Upper lobe of right lung (tissue), 1 donor: Measurements from ENCODE around the gene LMBRD1. TPM values are rescaled to one million over a fixed set of nuclear protein-coding genes. Genes with fewer than 3 reads are reported as not detected.
A peak's percentile ranks its signal among the peaks of the same experiment; 100 is the strongest.
"Not testable (repeated sequence)": the region's sequence is repeated elsewhere in the genome, so short reads cannot be mapped to it uniquely, and the experiment has no call there.

Experiments used
- ATAC-seq: fragments of 200-7000 bp; cut with Tn5 transposase; one replicate; pipeline ENCODE4 v1.9.1; 2020; ENCODE audit warnings: mild to moderate bottlenecking, moderate library complexity
- DNase-seq: peaks from one replicate; pipeline ENCODE4 v3.0.0-alpha.2; 2020
- H3K27ac ChIP-seq: fragments of 200-600 bp; one replicate; pipeline ENCODE4 v1.8.0; 2022
- H3K27me3 ChIP-seq: fragments of 200-600 bp; one replicate; pipeline ENCODE4 v1.8.0; 2022; ENCODE audit warnings: mild to moderate bottlenecking
- H3K36me3 ChIP-seq: fragments of 200-600 bp; one replicate; pipeline ENCODE4 v1.8.0; 2022
- H3K4me1 ChIP-seq: fragments of 200-600 bp; one replicate; pipeline ENCODE4 v1.8.0; 2022
- H3K4me3 ChIP-seq: fragments of 200-600 bp; one replicate; pipeline ENCODE4 v1.8.0; 2022; ENCODE audit warnings: mild to moderate bottlenecking
- H3K9me3 ChIP-seq: fragments of 200-600 bp; one replicate; pipeline ENCODE4 v1.8.0; 2022
- intact Hi-C: fragments of 100-400 bp; cut with DNase I; formaldehyde crosslinking; loops from one replicate; pipeline ENCODE4 v1.11.0; 2022
- total RNA-seq: library from RNA; stranded (reverse); fragmentation: NEBNext Ultra II Directional; extraction: Animal tissue kit (Norgen Biotek cat#: 25700); gene quantifications from one replicate; pipeline ENCODE4 v1.2.1, GENCODE V29; 2021
- TF ChIP-seq, protein P1 (sequence below): fragments of 200-600 bp; IDR thresholded peaks from one replicate; pipeline ENCODE4 v1.8.0; 2022; ENCODE audit warnings: antibody characterized with exemption
- donor health status: DM: no; HTN: yes; CAD: no; lungs with severe emphysema.

The LMBRD1 gene
- total RNA-seq, 1 donor from 2014 or later, result 66.7 TPM

DNA sequence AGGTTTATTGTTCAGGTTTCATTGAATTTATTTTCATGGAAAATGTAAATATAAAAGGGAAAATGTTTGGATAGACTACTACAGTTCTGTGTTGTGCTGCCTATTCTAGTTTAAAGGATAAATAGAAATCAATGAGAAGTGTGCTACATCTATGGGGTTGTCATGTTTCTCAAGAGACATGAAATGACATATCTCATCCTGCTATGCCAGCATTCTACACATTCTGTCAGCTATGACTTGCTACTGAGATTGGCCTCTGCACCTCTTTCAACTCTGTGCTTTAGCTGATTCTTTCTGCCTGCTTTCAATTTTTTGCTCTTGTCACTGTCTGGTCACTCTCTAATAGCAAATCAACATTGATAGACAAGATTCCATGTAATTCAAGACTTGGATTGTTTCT lies 35.7 kb upstream of the LMBRD1 start:
- no peaks in the 10 kb centered on the region for H3K36me3 ChIP-seq
- intact Hi-C loops, result no loop called here
- no peak for ATAC-seq

DNA sequence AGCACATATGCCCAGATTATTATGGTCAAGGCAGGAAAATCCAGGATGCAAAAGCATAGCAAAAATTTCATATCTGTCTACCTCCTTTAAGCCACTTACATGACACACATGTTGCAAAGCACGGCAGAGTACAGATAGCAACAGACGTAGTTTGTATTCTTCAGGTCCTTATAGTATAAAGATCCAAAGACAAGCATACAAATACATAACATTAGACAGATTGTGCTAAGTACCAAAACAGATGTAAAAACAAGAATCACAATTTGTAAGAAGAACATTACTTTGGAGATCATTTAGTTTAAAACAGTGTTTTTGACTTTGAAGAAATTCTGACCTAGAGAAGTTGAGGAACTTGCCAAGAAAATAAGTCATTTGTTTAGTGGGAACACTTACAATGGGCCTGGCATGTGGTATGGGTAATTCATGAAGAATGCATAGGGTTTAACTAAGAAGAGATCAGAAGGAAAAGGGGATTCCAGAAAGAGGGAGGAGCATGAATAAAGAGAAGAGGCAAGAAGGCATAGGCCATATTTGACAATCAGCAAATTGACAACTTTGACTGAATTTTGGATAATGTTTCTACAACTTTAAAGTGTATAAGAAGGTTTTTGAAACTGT lies 30.6 kb upstream of the LMBRD1 start:
- TF ChIP-seq, protein P1, sequence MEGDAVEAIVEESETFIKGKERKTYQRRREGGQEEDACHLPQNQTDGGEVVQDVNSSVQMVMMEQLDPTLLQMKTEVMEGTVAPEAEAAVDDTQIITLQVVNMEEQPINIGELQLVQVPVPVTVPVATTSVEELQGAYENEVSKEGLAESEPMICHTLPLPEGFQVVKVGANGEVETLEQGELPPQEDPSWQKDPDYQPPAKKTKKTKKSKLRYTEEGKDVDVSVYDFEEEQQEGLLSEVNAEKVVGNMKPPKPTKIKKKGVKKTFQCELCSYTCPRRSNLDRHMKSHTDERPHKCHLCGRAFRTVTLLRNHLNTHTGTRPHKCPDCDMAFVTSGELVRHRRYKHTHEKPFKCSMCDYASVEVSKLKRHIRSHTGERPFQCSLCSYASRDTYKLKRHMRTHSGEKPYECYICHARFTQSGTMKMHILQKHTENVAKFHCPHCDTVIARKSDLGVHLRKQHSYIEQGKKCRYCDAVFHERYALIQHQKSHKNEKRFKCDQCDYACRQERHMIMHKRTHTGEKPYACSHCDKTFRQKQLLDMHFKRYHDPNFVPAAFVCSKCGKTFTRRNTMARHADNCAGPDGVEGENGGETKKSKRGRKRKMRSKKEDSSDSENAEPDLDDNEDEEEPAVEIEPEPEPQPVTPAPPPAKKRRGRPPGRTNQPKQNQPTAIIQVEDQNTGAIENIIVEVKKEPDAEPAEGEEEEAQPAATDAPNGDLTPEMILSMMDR, result no peak
- intact Hi-C loops, result no loop called here
- no peak for ATAC-seq
- DNase-seq, result no peak
- H3K27me3 ChIP-seq, result no peaks in the 10 kb centered on the region
- no peak overlapping the region for H3K27ac ChIP-seq
- no peaks in the 10 kb centered on the region for H3K36me3 ChIP-seq
- H3K4me3 ChIP-seq, result no peak overlapping the region
- no peaks in the 10 kb centered on the region for H3K4me1 ChIP-seq
- no peaks in the 10 kb centered on the region for H3K9me3 ChIP-seq

More for the DNA sequence above, 35.7 kb upstream of the LMBRD1 start:
- no peaks in the 10 kb centered on the region for H3K4me1 ChIP-seq
- no peaks in the 10 kb centered on the region for H3K9me3 ChIP-seq
- H3K27ac ChIP-seq, result no peak overlapping the region
- TF ChIP-seq, protein P1, result no peak
- no peaks in the 10 kb centered on the region for H3K27me3 ChIP-seq
- H3K4me3 ChIP-seq, result no peak overlapping the region
- no peak for DNase-seq

DNA sequence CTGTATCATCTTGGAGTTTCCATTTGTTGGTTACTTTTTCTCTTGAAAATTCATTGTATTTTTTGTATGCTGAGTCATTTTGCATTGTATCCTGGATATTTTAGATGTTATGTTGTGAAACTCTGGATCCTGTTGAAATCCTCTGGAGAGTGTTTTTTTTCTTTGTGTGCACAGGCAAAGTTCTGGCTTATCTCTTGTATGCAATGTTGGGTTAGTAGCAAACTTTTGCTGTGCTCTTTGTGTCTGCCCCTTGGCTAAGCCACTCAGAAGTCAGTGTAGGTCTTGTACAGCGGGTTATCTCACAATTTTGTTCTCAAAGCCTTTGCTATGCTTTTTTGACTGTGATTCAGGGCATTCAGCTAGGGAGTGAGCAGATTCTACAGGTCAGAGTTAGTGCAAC lies 29.1 kb upstream of the LMBRD1 start:
- Histone ChIP-seq H3K27ac (no peak overlapping the region), H3K9me3 (no peaks in the 10 kb centered on the region), H3K27me3 (no peaks in the 10 kb centered on the region), H3K4me1 (no peaks in the 10 kb centered on the region), H3K36me3 (no peaks in the 10 kb centered on the region), H3K4me3 (no peak overlapping the region)
- intact Hi-C loops, result no loop called here
- DNase-seq (no peak), ATAC-seq (peak; percentile 36)
- TF ChIP-seq, protein P1, result no peak

DNA sequence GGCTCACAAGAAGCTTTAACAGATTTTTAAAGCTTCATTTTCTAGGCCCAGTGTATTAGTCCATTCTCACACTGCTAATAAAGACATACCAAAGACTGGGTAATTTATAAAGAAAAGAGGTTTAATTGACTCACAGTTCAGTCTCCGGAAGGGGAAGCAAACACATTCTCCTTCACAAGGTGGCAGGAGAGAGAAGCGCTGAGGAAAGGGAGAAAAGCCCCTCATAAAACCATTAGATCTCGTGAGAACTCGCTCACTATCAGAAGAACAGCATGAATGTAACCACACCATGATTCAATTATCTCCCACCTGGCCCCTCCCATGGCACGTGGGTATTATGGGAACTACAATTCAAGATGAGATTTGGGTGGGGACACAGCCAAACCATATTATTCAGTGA lies 27.5 kb upstream of the LMBRD1 start:
- DNase-seq, H3K4me3 ChIP-seq, intact Hi-C loops, H3K9me3 ChIP-seq, H3K36me3 ChIP-seq, ATAC-seq, H3K4me1 ChIP-seq, H3K27ac ChIP-seq, H3K27me3 ChIP-seq: not testable (repeated sequence)

DNA sequence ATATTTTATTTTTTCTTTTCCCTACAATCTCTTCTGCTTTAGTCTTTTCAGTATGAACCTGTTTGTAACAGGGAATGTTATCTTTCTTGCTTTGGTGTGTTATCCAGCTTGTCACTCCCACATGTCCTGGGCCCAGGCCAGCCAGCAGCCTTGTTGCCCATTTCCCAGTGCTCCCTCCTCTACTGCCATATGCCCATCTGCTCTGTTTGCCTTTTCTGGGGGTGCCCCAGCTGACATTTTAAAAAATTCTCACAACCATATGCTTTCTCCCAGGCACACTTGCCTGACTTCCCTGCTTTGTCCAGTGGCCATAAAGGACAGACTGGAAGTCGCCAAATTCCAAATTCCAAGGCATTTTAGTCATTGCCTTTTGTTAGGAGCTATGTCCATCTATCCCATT lies 23.6 kb upstream of the LMBRD1 start:
- Histone ChIP-seq H3K4me3 (no peak overlapping the region), H3K27me3 (no peaks in the 10 kb centered on the region), H3K36me3 (no peaks in the 10 kb centered on the region), H3K4me1 (no peaks in the 10 kb centered on the region), H3K27ac (no peak overlapping the region), H3K9me3 (no peaks in the 10 kb centered on the region)
- DNase-seq (no peak), ATAC-seq (no peak)
- intact Hi-C loops, result no loop called here
- TF ChIP-seq, protein P1, result no peak

DNA sequence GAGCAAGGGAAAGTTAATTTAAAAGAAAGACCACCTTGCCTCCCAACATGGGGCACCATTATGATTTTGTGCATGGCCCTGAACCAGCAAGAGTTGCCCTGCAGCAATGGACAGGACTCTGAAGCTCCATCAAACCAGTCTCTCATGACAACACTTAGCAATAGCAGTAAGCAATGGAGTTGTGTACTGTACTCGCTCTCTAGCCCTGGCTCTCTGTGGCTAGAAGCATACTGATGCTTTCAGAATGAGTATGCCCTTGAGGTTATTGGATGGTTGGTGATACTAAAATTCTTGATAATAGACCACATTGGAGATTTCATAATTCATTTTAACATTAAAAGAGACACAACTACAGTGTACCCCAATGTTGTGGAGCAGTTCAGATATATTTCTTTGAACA lies 23.2 kb upstream of the LMBRD1 start:
- DNase-seq (no peak), ATAC-seq (no peak)
- Histone ChIP-seq H3K27me3 (no peaks in the 10 kb centered on the region), H3K4me3 (no peak overlapping the region), H3K27ac (no peak overlapping the region), H3K4me1 (no peaks in the 10 kb centered on the region), H3K9me3 (no peaks in the 10 kb centered on the region), H3K36me3 (no peaks in the 10 kb centered on the region)
- TF ChIP-seq, protein P1, result no peak
- intact Hi-C loops, result no loop called here
